ENCODE measurements around the gene COCH. TPM values are rescaled to one million over a fixed set of nuclear protein-coding genes. Genes with fewer than 3 reads are reported as not detected.

Gene COCH
- total RNA-seq, 1 experiment from 2014 or later: 6.7 TPM

DNA sequence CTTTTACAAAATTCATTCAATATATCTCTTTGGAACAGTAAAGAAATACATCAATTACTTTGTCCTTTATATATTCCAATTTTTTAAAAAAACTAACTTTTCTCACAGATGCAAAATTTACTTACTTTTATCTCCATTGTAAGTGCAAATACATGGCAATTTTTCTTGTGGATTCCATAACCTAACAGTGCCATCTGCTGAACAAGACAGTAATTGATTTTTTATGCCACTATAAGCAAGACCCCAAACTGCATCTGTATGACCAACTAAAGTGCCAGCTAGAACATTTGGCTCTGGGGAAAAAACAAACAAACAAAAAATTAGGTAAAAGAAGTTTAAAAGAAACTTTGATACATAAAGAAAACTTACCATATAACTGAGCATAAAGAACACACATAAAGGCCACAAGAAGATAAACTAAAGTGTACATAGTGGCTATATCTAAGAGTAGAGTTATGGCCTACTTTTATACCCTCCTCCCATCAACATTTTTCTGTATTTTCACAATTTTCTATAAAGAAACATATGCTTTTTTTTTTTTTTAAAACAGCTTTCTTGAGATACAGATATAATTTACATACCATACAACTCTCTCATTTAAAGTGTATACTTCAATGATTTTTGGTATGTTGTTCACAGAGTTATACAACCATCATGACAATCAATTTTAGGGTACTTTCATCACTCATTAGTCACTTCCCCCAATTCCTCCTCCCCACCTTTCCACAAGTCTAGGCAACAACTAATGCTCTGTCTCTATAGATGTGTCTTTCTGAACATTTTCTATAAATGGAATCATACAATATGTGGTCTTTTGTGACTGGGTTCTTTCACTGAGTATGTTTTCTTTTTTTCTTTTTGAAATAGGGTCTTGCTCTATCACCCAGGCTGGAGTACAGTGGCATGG is 32.6 kb downstream of the COCH start (continued):
- TF ChIP-seq ZNF274 (IDR thresholded peaks at IDR 0.05; ENCODE audit: low read depth, low read length): no peak

DNA sequence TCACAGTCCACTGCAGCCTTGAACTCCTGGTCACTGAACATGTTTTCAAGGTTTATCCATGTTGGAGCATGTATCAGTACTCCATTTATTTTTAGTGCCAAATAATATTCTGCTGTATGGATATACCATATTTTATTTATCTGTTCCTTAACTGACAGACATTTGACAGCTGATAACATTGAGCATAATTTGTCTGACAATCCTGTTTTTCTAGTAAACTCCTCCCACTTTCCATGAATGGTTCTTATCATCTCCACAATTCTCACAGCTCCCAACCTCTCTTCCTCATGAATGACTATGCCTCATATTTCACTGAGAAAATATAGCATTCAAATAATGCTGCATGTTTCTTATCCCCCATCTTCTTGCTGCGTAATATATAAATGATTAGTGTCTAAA is 33.3 kb downstream of the COCH start:
- H3K9me3 ChIP-seq (ENCODE audit: control insufficient read depth in 1 of 2, insufficient read depth in 1 of 2, low read depth in 1 of 2, low read length in 2 of 2): no peaks in the 10 kb centered on the region
- no peaks in the 10 kb centered on the region; the same call in 1 of the 2 replicates for H4K20me1 ChIP-seq (ENCODE audit: insufficient read depth)
- ChIA-PET POLR2A (no interaction called here), RAD21 (ENCODE audit: low non-redundant PET in 1 of 2, low total read pairs in 2 of 2, uncharacterized antibody in 2 of 2, unreplicated experiment in 2 of 2) (no interaction called here), CTCF (interaction anchor here (1.3 kb wide), 1 partner anchor 10 kb away, joined by 3 read pairs; no protein-coding TSS in a partner anchor)
- DNase-seq (ENCODE audit: low read depth, low spot score) (no peak), ATAC-seq (no peak)
- H3K79me2 ChIP-seq (ENCODE audit: insufficient read depth, low read length): peaks cover 9% of the 10 kb centered on the region; the same call in 1 of the 2 replicates
- no peak overlapping the region for H3K9ac ChIP-seq (ENCODE audit: low read length)
- no peaks in the 10 kb centered on the region for H3K4me1 ChIP-seq (ENCODE audit: control insufficient read depth in 1 of 2, insufficient read depth in 2 of 2, low read length in 2 of 2)
- no peaks in the 10 kb centered on the region for H3K27me3 ChIP-seq (ENCODE audit: insufficient read depth, low read length)
- TF ChIP-seq SRF (IDR thresholded peaks at IDR 0.05; ENCODE audit: low read depth): no peak
- no peak for TF ChIP-seq ZNF274 (IDR thresholded peaks at IDR 0.05; ENCODE audit: low read depth, low read length)
- no peak overlapping the region for H3K4me2 ChIP-seq (ENCODE audit: low read length)
- no peaks in the 10 kb centered on the region for H3K9me2 ChIP-seq (ENCODE audit: insufficient read depth)
- no peak overlapping the region for H3K4me3 ChIP-seq (replicated peaks in 1 of 2; ENCODE audit: low read depth in 1 of 2, low read length in 2 of 2)
- no peak overlapping the region for H3K27ac ChIP-seq (ENCODE audit: low read depth, low read length)
- no peak overlapping the region for H2AFZ ChIP-seq (ENCODE audit: low read depth, low read length, poor library complexity, severe bottlenecking)
- no TSS peak for BruUV-seq (replicated peaks)
- intact Hi-C loops (cut with micrococcal nuclease): no loop called here
- peaks cover 22 to 31% of the 10 kb centered on the region in 2 experiments for H3K36me3 ChIP-seq (ENCODE audit: control insufficient read depth in 1 of 2, insufficient read depth in 2 of 2, low read length in 2 of 2)

- Histone ChIP-seq H3K9me2 (ENCODE audit: insufficient read depth) (no peaks in the 10 kb centered on the region), H3K27me3 (ENCODE audit: insufficient read depth, low read length) (no peaks in the 10 kb centered on the region), H4K20me1 (ENCODE audit: insufficient read depth) (no peaks in the 10 kb centered on the region; the same call in 1 of the 2 replicates), H3K79me2 (ENCODE audit: insufficient read depth, low read length) (peaks cover 3% of the 10 kb centered on the region; the same call in 1 of the 2 replicates), H3K4me1 (ENCODE audit: control insufficient read depth in 1 of 2, insufficient read depth in 2 of 2, low read length in 2 of 2) (no peaks in the 10 kb centered on the region), H3K27ac (ENCODE audit: low read depth, low read length) (no peak overlapping the region), H2AFZ (ENCODE audit: low read depth, low read length, poor library complexity, severe bottlenecking) (no peak overlapping the region), H3K9ac (ENCODE audit: low read length) (no peak overlapping the region), H3K4me3 (replicated peaks in 1 of 2; ENCODE audit: low read depth in 1 of 2, low read length in 2 of 2) (no peak overlapping the region), H3K4me2 (ENCODE audit: low read length) (no peak overlapping the region), H3K9me3 (ENCODE audit: control insufficient read depth in 1 of 2, insufficient read depth in 1 of 2, low read depth in 1 of 2, low read length in 2 of 2) (no peaks in the 10 kb centered on the region), H3K36me3 (ENCODE audit: control insufficient read depth in 1 of 2, insufficient read depth in 2 of 2, low read length in 2 of 2) (peaks cover 21 to 31% of the 10 kb centered on the region in 2 experiments)
- DNase-seq (ENCODE audit: low read depth, low spot score): no peak
- POLR2A ChIA-PET: no interaction called here
- intact Hi-C loops (cut with micrococcal nuclease): no loop called here
- CTCF ChIA-PET: no interaction called here
- RAD21 ChIA-PET (ENCODE audit: low non-redundant PET in 1 of 2, low total read pairs in 2 of 2, uncharacterized antibody in 2 of 2, unreplicated experiment in 2 of 2): no interaction called here
- no TSS peak for BruUV-seq (replicated peaks)
- no peak for ATAC-seq
- TF ChIP-seq SP1 (IDR thresholded peaks at IDR 0.05; ENCODE audit: low read depth) (no peak), EZH2 (IDR thresholded peaks at IDR 0.05) (no peak), ZFX (IDR thresholded peaks at IDR 0.05) (no peak), JUND (IDR thresholded peaks at IDR 0.05) (no peak), POLR2AphosphoS5 (IDR thresholded peaks at IDR 0.05; ENCODE audit: low read depth, low read length) (no peak), SIN3A (IDR thresholded peaks at IDR 0.05; ENCODE audit: low read depth) (no peak), EZH2phosphoT487 (IDR thresholded peaks at IDR 0.05; ENCODE audit: borderline replicate concordance) (no peak), ELF1 (IDR thresholded peaks at IDR 0.05; ENCODE audit: borderline replicate concordance, low read depth) (no peak), EGR1 (IDR thresholded peaks at IDR 0.05; ENCODE audit: low read depth) (no peak), TCF7L2 (IDR thresholded peaks at IDR 0.05; ENCODE audit: borderline replicate concordance, extremely low read depth, insufficient read depth, insufficient read length) (no peak), CBX3 (IDR thresholded peaks at IDR 0.05; ENCODE audit: low read depth) (no peak)
- TF ChIP-seq, protein P1, sequence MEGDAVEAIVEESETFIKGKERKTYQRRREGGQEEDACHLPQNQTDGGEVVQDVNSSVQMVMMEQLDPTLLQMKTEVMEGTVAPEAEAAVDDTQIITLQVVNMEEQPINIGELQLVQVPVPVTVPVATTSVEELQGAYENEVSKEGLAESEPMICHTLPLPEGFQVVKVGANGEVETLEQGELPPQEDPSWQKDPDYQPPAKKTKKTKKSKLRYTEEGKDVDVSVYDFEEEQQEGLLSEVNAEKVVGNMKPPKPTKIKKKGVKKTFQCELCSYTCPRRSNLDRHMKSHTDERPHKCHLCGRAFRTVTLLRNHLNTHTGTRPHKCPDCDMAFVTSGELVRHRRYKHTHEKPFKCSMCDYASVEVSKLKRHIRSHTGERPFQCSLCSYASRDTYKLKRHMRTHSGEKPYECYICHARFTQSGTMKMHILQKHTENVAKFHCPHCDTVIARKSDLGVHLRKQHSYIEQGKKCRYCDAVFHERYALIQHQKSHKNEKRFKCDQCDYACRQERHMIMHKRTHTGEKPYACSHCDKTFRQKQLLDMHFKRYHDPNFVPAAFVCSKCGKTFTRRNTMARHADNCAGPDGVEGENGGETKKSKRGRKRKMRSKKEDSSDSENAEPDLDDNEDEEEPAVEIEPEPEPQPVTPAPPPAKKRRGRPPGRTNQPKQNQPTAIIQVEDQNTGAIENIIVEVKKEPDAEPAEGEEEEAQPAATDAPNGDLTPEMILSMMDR (IDR thresholded peaks at IDR 0.05 in 2 of 3, conservative IDR thresholded peaks at IDR 0.05 in 1 of 3; ENCODE audit: borderline replicate concordance in 1 of 3, insufficient read depth in 1 of 3, low read depth in 2 of 3, low read length in 2 of 3): no peak
- TF ChIP-seq, protein P2, sequence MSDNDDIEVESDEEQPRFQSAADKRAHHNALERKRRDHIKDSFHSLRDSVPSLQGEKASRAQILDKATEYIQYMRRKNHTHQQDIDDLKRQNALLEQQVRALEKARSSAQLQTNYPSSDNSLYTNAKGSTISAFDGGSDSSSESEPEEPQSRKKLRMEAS (IDR thresholded peaks at IDR 0.05): no peak
Measured at GRCh38 chr14:30908826-30909225, 34.5 kb downstream of the COCH start.

Data from HCT116 (cell line).